Measurements from ENCODE around the gene GTPBP2.
"Not testable (repeated sequence)": the region's sequence is repeated elsewhere in the genome, so short reads cannot be mapped to it uniquely, and the experiment has no call there.

The GTPBP2 gene

GRCh38 chr6:43623880-43624785 is 4.9 kb downstream of the GTPBP2 start:
- no peak for DNase-seq

- no peak for DNase-seq
Observed at GRCh38 chr6:43622541-43622940, 6.5 kb downstream of the GTPBP2 start.

DNA sequence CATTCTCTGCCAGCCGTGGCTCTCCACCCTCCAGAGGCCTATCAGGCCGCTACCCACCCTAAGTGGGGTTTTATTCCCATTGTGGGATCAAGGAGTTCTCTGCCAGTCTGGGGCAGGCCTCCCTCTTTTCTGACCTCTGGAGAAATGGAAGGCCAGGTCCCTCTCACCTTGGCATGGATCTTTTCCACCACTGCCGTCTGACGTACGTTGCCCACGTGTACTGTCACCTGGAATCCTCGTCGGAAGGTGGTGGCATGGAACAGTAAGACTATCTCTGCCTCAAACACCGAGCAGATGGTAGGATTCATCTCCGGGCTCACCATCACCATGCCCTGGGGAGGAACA is 7.3 kb downstream of the GTPBP2 start:
- no peak for DNase-seq

GRCh38 chr6:43621078-43621835 is 7.8 kb downstream of the GTPBP2 start:
- no peak for DNase-seq

GRCh38 chr6:43616725-43617472 is 12.2 kb downstream of the GTPBP2 start:
- DNase-seq, result no peak

GRCh38 chr6:43614396-43614730 is 14.7 kb downstream of the GTPBP2 start:
- DNase-seq, result no peak

- no peak for DNase-seq
Observed at GRCh38 chr6:43613721-43614395, 15.2 kb downstream of the GTPBP2 start.

GRCh38 chr6:43610431-43610830 is 18.6 kb downstream of the GTPBP2 start:
- DNase-seq, result no peak

- no peak for DNase-seq
Observed at GRCh38 chr6:43609402-43609801, 19.7 kb downstream of the GTPBP2 start.

- DNase-seq, result no peak
Observed at GRCh38 chr6:43608807-43609206, 20.3 kb downstream of the GTPBP2 start.

GRCh38 chr6:43608310-43608763 is 20.7 kb downstream of the GTPBP2 start:
- DNase-seq, result peak; percentile 40

DNA sequence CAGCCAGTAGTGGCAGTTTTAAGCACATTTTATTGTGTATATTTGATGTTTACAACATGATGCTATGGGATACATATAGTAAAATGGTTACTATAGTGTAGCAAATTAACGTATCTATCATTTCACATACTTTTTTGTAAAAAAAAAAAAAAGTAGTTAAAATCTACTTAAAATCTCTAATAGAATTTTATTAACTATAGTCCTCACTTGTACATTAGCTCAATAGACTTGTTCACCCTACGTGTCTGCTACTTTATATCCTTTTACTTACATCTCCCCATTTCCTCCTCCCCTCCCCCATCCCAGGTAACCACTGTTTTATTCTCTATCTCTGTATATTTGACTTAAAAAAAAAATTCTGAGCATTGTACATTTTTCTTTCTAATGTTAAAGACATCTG is 23.0 kb downstream of the GTPBP2 start:
- DNase-seq, result no peak

GRCh38 chr6:43604174-43604573 is 24.9 kb downstream of the GTPBP2 start:
- DNase-seq, result peak; percentile 65

DNA sequence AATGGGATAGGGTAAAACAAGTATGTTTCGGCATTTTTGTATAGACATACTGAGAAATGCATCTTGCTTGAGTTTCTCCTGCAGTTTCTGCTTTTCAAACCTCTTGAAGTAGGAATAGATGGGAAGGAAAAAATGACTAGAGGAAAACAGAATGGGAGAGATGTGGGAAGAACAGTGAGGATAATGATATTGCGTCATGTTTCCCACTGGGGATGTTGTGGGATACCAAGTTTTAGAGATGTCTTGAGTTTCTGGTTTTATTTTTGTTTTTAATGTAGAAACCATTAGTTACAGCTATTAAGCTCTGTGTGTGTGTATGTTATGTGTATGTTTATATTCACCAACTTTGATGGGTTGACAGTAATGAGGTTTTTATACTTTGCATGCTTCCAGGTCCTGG is 28.5 kb downstream of the GTPBP2 start:
- no peak for DNase-seq

- DNase-seq, result no peak
Observed at GRCh38 chr6:43593938-43594337, 35.1 kb downstream of the GTPBP2 start.

DNA sequence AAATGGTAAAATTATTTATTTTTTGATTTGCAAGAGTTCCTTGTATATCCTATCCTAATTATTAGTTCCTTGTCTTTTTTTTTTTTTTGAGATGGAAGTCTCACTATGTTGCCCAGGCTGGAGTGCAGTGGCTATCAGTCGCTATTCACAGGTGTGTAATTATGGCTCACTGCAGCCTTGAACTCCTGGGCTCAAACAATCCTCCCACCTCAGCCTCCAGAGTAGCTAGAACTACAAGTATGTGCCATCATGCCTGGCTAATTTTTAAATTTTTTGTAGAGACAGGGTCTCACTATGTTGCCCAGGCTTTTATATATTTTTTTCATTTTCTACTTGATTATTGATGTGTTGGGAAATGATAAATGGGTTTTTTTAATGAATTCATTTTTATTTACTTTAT is 39.5 kb downstream of the GTPBP2 start:
- not testable (repeated sequence) for DNase-seq

- DNase-seq, result no peak
Observed at GRCh38 chr6:43588194-43588593, 40.9 kb downstream of the GTPBP2 start.

GRCh38 chr6:43584892-43585570 is 44.0 kb downstream of the GTPBP2 start:
- DNase-seq, result peak; percentile 84

- no peak for DNase-seq
Observed at GRCh38 chr6:43582911-43583310, 46.2 kb downstream of the GTPBP2 start.

- peak; percentile 84 for DNase-seq
Observed at GRCh38 chr6:43579171-43579570, 49.9 kb downstream of the GTPBP2 start.

DNA sequence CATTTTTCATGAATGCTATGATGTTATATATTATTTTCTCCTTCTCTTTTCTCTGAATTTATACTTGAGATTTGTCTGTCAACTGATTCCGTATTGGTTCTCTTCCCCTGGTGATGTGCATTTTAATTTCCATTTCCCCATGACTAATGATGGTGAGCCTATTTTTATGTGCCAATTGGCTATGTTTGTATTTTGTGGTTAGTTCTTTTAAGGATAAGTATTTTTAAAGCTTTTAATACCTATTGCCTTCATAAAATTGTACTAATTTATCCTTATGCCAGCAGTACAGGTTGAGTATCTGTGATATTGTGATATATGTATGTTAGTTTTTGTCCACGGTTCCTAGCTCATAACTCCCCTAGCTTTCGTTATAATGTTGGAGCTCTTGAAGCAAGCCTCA is 50.3 kb downstream of the GTPBP2 start:
- DNase-seq, result no peak

All from NCI-H226 (cell line).